NCI-H226 (cell line): Measurements from ENCODE around the gene PRKAR1B.

Experiments used
- DNase-seq: peaks from one replicate; pipeline ENCODE4 v3.0.0-alpha.2; 2015

PRKAR1B gene

GRCh38 chr7:739983-740942 is 13.2 kb upstream of the PRKAR1B start:
- no peak for DNase-seq

- DNase-seq, result no peak
These were observed 12.4 kb upstream of the PRKAR1B start for GRCh38 chr7:739455-739982.

GRCh38 chr7:738723-739454 is 11.8 kb upstream of the PRKAR1B start:
- no peak for DNase-seq

- DNase-seq, result no peak
These were observed 11.2 kb upstream of the PRKAR1B start for GRCh38 chr7:738241-738640.

- no peak for DNase-seq
These were observed 7.7 kb upstream of the PRKAR1B start for GRCh38 chr7:734808-735207.

GRCh38 chr7:734214-734613 is 7.1 kb upstream of the PRKAR1B start:
- DNase-seq, result no peak

- DNase-seq, result no peak
These were observed 5.5 kb upstream of the PRKAR1B start for GRCh38 chr7:732556-732955.

- peak; percentile 44 for DNase-seq
These were observed 5.0 kb upstream of the PRKAR1B start for GRCh38 chr7:732094-732541.

GRCh38 chr7:731440-732085 is 4.5 kb upstream of the PRKAR1B start:
- DNase-seq, result no peak

GRCh38 chr7:730501-731439 is 3.7 kb upstream of the PRKAR1B start:
- DNase-seq, result no peak

GRCh38 chr7:729140-730000 is 2.3 kb upstream of the PRKAR1B start:
- DNase-seq, result no peak

GRCh38 chr7:728602-729001 is 1.5 kb upstream of the PRKAR1B start:
- no peak for DNase-seq

GRCh38 chr7:727806-728460 is 852 bp upstream of the PRKAR1B start:
- DNase-seq, result peak; percentile 20

- DNase-seq, result no peak
These were observed 302 bp downstream of the PRKAR1B start for GRCh38 chr7:726854-727103.

GRCh38 chr7:726084-726853 is 812 bp downstream of the PRKAR1B start, which contains the start of gene DNAAF5:
Gene DNAAF5 (plus strand): TSS chr7:726699. CDS start chr7:726721, 22 bp downstream.
- DNase-seq, result peak; percentile 95

GRCh38 chr7:725223-726005 is 1.7 kb downstream of the PRKAR1B start:
- peak; percentile 95 for DNase-seq

- DNase-seq, result no peak
These were observed 2.8 kb downstream of the PRKAR1B start for GRCh38 chr7:724298-724697.

- DNase-seq, result no peak
These were observed 3.5 kb downstream of the PRKAR1B start for GRCh38 chr7:723541-723940.
